GM19395 (cell line): ENCODE results near the gene TXLNA.

ENCODE experiments used
- ATAC-seq: cut with Tn5 transposase; IDR thresholded peaks from one replicate; pipeline ENCODE4 v1.9.1; 2021; ENCODE audit warnings: mild to moderate bottlenecking, moderate library complexity; ENCODE audit not compliant: unreplicated experiment

TXLNA gene

GRCh38 chr1:32208469-32208868 is 29.0 kb downstream of the TXLNA start:
- ATAC-seq: no peak

GRCh38 chr1:32208891-32209328 is 29.4 kb downstream of the TXLNA start, which contains the start of gene DCDC2B:
Gene DCDC2B, plus strand, starts transcription at chr1:32209089. Its CDS starts 5 bp downstream, at chr1:32209094.
- ATAC-seq: no peak

- ATAC-seq: no peak
Observed at GRCh38 chr1:32215629-32216480, 36.4 kb downstream of the TXLNA start.

- no peak for ATAC-seq
Observed at GRCh38 chr1:32216566-32216965, 37.1 kb downstream of the TXLNA start.

GRCh38 chr1:32219022-32219421 is 39.5 kb downstream of the TXLNA start:
- no peak for ATAC-seq

GRCh38 chr1:32220746-32221580 is 41.5 kb downstream of the TXLNA start:
- ATAC-seq: no peak

GRCh38 chr1:32221581-32221979 is 42.1 kb downstream of the TXLNA start:
- no peak for ATAC-seq

GRCh38 chr1:32221980-32222755 is 42.7 kb downstream of the TXLNA start, which contains the start of the genes EIF3I and TMEM234:
Gene EIF3I, plus strand, starts transcription at chr1:32222407. Its CDS starts 35 bp downstream, at chr1:32222442.
Gene TMEM234, minus strand, starts transcription at chr1:32222353. Its CDS starts 31 bp downstream, at chr1:32222322.
- peak; percentile 96 for ATAC-seq

- ATAC-seq: no peak
Observed at GRCh38 chr1:32223683-32224082, 44.2 kb downstream of the TXLNA start.

- no peak for ATAC-seq
Observed at GRCh38 chr1:32224285-32224684, 44.8 kb downstream of the TXLNA start.

- ATAC-seq: no peak
Observed at GRCh38 chr1:32228771-32229170, 49.3 kb downstream of the TXLNA start.

GRCh38 chr1:32231843-32232432 is 52.5 kb downstream of the TXLNA start:
- no peak for ATAC-seq

- no peak for ATAC-seq
Observed at GRCh38 chr1:32232558-32233304, 53.3 kb downstream of the TXLNA start.

GRCh38 chr1:32234792-32235191 is 55.3 kb downstream of the TXLNA start:
- ATAC-seq: no peak

- ATAC-seq: no peak
Observed at GRCh38 chr1:32239337-32239736, 59.9 kb downstream of the TXLNA start.

- no peak for ATAC-seq
Observed at GRCh38 chr1:32239790-32240139, 60.3 kb downstream of the TXLNA start.

- ATAC-seq: no peak
Observed at GRCh38 chr1:32240140-32240951, 60.9 kb downstream of the TXLNA start.

GRCh38 chr1:32241001-32241763 is 61.7 kb downstream of the TXLNA start:
- ATAC-seq: no peak
